Measurements from ENCODE around the gene COA7.

COA7 gene

GRCh38 chr1:52681136-52681535, 17.0 kb downstream of the COA7 start:
- no peaks in the 10 kb centered on the region for H3K36me3 ChIP-seq (ENCODE audit: control insufficient read depth, insufficient read depth, low read length)
- no peaks in the 10 kb centered on the region for H3K9me3 ChIP-seq (ENCODE audit: control insufficient read depth, insufficient read depth, low read length)
- H3K4me1 ChIP-seq (ENCODE audit: control insufficient read depth, insufficient read depth, low read length) = 0 out of 2 replicates have a peak, but pooled peaks cover 2% of the 10 kb centered on the region
- no peak overlapping the region for H3K27ac ChIP-seq (ENCODE audit: low read length)
- no CpG with 5 or more reads among the region's 4 CpGs for WGBS (ENCODE audit: insufficient coverage, insufficient read length)
- no peak overlapping the region for H3K4me3 ChIP-seq (ENCODE audit: low read length)
- DNase-seq (ENCODE audit: low read depth, low spot score) = no peak
- H3K27me3 ChIP-seq (ENCODE audit: control insufficient read depth, insufficient read depth, low read length) = no peaks in the 10 kb centered on the region

DNA sequence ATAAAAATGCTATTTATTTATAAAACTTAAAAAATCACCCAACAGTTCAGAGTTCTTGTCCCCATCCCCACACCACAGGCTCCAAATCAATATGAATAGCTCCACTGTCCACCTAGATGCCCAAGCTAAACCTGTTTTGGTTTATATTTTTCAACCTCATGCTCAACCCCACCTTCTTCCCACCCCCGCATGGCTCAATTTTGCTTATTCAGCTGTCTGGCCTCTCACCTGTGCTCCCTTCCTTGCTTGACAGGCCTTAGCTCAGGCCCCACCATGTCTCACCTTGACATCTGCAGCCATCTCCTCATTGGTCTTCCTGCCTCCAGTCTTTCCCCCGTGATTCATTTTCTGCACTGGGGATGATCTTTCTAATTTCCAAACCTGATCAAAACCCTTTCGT, 17.8 kb downstream of the COA7 start:
- no peaks in the 10 kb centered on the region for H3K27me3 ChIP-seq (ENCODE audit: control insufficient read depth, insufficient read depth, low read length)
- H3K9me3 ChIP-seq (ENCODE audit: control insufficient read depth, insufficient read depth, low read length) = no peaks in the 10 kb centered on the region
- DNase-seq (ENCODE audit: low read depth, low spot score) = no peak
- H3K27ac ChIP-seq (ENCODE audit: low read length) = no peak overlapping the region
- H3K4me3 ChIP-seq (ENCODE audit: low read length) = no peak overlapping the region
- no peaks in the 10 kb centered on the region for H3K36me3 ChIP-seq (ENCODE audit: control insufficient read depth, insufficient read depth, low read length)
- no CpG with 5 or more reads among the region's 3 CpGs for WGBS (ENCODE audit: insufficient coverage, insufficient read length)
- H3K4me1 ChIP-seq (ENCODE audit: control insufficient read depth, insufficient read depth, low read length) = 0 out of 2 replicates have a peak, but pooled peaks cover 2% of the 10 kb centered on the region

- 0 out of 2 replicates have a peak, but pooled peaks cover 2% of the 10 kb centered on the region for H3K4me1 ChIP-seq (ENCODE audit: control insufficient read depth, insufficient read depth, low read length)
- H3K36me3 ChIP-seq (ENCODE audit: control insufficient read depth, insufficient read depth, low read length) = no peaks in the 10 kb centered on the region
- DNase-seq (ENCODE audit: low read depth, low spot score) = no peak
- H3K4me3 ChIP-seq (ENCODE audit: low read length) = no peak overlapping the region
- H3K27me3 ChIP-seq (ENCODE audit: control insufficient read depth, insufficient read depth, low read length) = no peaks in the 10 kb centered on the region
- WGBS (ENCODE audit: insufficient coverage, insufficient read length) = no CpG with 5 or more reads among the region's 5 CpGs
- H3K27ac ChIP-seq (ENCODE audit: low read length) = no peak overlapping the region
- H3K9me3 ChIP-seq (ENCODE audit: control insufficient read depth, insufficient read depth, low read length) = no peaks in the 10 kb centered on the region
Observed at GRCh38 chr1:52679498-52679897, 18.6 kb downstream of the COA7 start.

- Histone ChIP-seq H3K27ac (ENCODE audit: low read length) (no peak overlapping the region), H3K9me3 (ENCODE audit: control insufficient read depth, insufficient read depth, low read length) (no peaks in the 10 kb centered on the region), H3K4me1 (ENCODE audit: control insufficient read depth, insufficient read depth, low read length) (0 out of 2 replicates have a peak, but pooled peaks cover 2% of the 10 kb centered on the region), H3K36me3 (ENCODE audit: control insufficient read depth, insufficient read depth, low read length) (no peaks in the 10 kb centered on the region), H3K27me3 (ENCODE audit: control insufficient read depth, insufficient read depth, low read length) (no peaks in the 10 kb centered on the region), H3K4me3 (ENCODE audit: low read length) (no peak overlapping the region)
- WGBS (ENCODE audit: insufficient coverage, insufficient read length) = no CpG with 5 or more reads among the region's 1 CpG
- DNase-seq (ENCODE audit: low read depth, low spot score) = no peak
Observed at GRCh38 chr1:52679048-52679447, 19.1 kb downstream of the COA7 start.

- no peaks in the 10 kb centered on the region for H3K27me3 ChIP-seq (ENCODE audit: control insufficient read depth, insufficient read depth, low read length)
- no CpG with 5 or more reads among the region's 6 CpGs for WGBS (ENCODE audit: insufficient coverage, insufficient read length)
- no peaks in the 10 kb centered on the region for H3K9me3 ChIP-seq (ENCODE audit: control insufficient read depth, insufficient read depth, low read length)
- H3K27ac ChIP-seq (ENCODE audit: low read length) = no peak overlapping the region
- no peak for DNase-seq (ENCODE audit: low read depth, low spot score)
- 0 out of 2 replicates have a peak, but pooled peaks cover 2% of the 10 kb centered on the region for H3K4me1 ChIP-seq (ENCODE audit: control insufficient read depth, insufficient read depth, low read length)
- H3K4me3 ChIP-seq (ENCODE audit: low read length) = no peak overlapping the region
- no peaks in the 10 kb centered on the region for H3K36me3 ChIP-seq (ENCODE audit: control insufficient read depth, insufficient read depth, low read length)
Observed at GRCh38 chr1:52677076-52677806, 20.9 kb downstream of the COA7 start.

DNA sequence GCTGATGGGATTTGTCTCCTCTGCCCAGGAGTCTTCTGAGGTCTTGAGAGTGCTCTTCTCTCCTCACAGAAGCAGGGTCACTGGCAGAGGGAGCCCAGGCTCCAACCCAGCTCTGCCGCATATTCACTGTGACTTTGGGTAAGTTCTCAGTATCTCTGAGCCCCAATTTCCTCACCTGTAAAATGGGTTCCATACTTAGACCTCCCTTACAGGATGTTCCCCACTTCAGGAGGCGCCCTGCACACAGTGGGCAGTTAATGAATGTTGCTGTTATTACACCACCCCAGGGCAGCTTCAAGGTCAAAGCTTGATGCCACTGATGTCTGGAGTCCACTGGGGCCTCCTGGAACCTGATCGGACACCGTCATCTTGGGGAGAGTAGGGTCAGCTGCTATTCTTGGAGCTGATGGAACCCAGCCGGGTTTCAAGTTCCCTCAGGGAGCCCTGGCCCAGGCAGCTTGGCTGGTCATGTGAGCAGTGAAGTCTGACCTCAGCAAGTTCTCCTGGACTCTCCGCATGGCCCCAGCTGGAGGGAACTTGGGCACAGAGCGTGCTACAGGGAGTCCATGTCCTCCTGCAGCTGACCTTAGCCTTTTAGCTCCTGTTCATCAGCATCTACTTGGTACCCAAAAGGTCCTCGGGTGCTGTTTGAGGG, 21.8 kb downstream of the COA7 start:
- DNase-seq (ENCODE audit: low read depth, low spot score) = no peak
- WGBS (ENCODE audit: insufficient coverage, insufficient read length) = no CpG with 5 or more reads among the region's 8 CpGs

DNA sequence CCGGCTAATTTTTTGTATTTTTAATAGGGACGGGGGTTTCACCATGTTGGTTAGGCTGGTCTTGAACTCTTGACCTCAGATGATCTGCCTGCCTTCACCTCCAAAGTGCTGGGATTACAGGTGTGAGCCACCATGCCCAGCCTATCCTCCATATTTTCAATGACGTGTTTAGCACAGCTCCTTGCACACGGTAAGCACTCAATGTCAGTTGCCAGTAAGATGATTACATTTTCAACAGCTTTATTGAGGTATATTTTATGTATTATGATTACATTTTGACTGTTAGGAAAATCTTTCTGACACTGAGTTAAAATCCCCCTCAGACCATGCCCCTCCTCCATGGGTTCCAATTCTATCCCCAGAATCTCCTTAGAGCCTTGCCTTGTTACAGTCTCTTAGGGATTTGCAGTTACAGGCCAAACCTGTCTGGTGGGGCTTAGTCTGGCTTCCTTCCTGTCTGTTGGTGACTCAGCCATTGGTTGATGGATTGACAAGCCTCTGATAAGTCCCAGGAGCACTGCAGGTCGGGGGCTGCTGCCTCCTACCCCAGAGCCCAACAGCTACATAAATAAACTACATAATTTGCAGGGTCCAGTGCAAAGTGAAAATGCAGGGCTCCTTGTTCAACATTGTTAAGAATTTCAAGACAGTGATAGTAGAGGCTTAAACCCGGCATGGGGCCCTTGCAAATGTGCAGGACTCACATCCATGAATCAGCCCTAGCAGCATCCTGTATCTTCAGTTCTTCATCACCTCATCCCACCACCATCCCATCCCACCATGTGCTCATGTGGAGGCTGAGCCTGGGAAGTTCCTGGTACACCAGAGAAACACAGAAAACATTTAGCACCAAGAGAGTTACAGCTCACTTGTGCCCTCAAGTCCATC, 23.4 kb downstream of the COA7 start:
- WGBS (ENCODE audit: insufficient coverage, insufficient read length) = no CpG with 5 or more reads among the region's 6 CpGs
- H3K4me1 ChIP-seq (ENCODE audit: control insufficient read depth, insufficient read depth, low read length) = no peaks in the 10 kb centered on the region
- no peak for DNase-seq (ENCODE audit: low read depth, low spot score)
- H3K9me3 ChIP-seq (ENCODE audit: control insufficient read depth, insufficient read depth, low read length) = no peaks in the 10 kb centered on the region
- H3K4me3 ChIP-seq (ENCODE audit: low read length) = no peak overlapping the region
- no peaks in the 10 kb centered on the region for H3K27me3 ChIP-seq (ENCODE audit: control insufficient read depth, insufficient read depth, low read length)
- no peaks in the 10 kb centered on the region for H3K36me3 ChIP-seq (ENCODE audit: control insufficient read depth, insufficient read depth, low read length)
- H3K27ac ChIP-seq (ENCODE audit: low read length) = no peak overlapping the region

More for the DNA sequence above, 21.8 kb downstream of the COA7 start:
- Histone ChIP-seq H3K27ac (ENCODE audit: low read length) (no peak overlapping the region), H3K9me3 (ENCODE audit: control insufficient read depth, insufficient read depth, low read length) (no peaks in the 10 kb centered on the region), H3K27me3 (ENCODE audit: control insufficient read depth, insufficient read depth, low read length) (no peaks in the 10 kb centered on the region), H3K36me3 (ENCODE audit: control insufficient read depth, insufficient read depth, low read length) (no peaks in the 10 kb centered on the region), H3K4me3 (ENCODE audit: low read length) (no peak overlapping the region), H3K4me1 (ENCODE audit: control insufficient read depth, insufficient read depth, low read length) (0 out of 2 replicates have a peak, but pooled peaks cover 2% of the 10 kb centered on the region)

- H3K27ac ChIP-seq (ENCODE audit: low read length) = no peak overlapping the region
Observed at GRCh38 chr1:52673513-52673912, 24.6 kb downstream of the COA7 start.

DNA sequence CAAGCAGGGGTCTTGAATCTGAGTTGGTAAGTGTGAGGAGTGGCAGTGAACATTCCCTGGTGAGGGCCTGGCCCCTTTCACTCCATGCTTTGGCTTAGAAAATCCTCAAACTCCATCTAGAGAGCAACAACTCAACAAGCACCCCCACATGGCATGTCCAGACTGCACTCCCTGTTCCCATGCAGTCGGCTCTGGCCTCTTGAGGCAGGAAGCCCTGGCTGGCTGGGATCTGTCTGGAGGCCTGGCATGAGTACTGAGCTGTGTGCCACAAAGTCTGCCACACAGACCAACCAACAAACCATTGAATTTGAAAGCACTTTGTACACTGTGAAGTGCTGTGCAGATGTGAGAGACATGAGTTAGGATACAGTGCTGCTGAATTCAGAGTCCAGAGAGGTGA, 25.2 kb downstream of the COA7 start:
- Histone ChIP-seq H3K36me3 (ENCODE audit: control insufficient read depth, insufficient read depth, low read length) (no peaks in the 10 kb centered on the region), H3K9me3 (ENCODE audit: control insufficient read depth, insufficient read depth, low read length) (no peaks in the 10 kb centered on the region), H3K4me1 (ENCODE audit: control insufficient read depth, insufficient read depth, low read length) (no peaks in the 10 kb centered on the region), H3K4me3 (ENCODE audit: low read length) (no peak overlapping the region), H3K27me3 (ENCODE audit: control insufficient read depth, insufficient read depth, low read length) (no peaks in the 10 kb centered on the region), H3K27ac (ENCODE audit: low read length) (no peak overlapping the region)
- WGBS (ENCODE audit: insufficient coverage, insufficient read length) = no CpG with 5 or more reads among the region's 1 CpG
- no peak for DNase-seq (ENCODE audit: low read depth, low spot score)

More at GRCh38 chr1:52673513-52673912, 24.6 kb downstream of the COA7 start:
- WGBS (ENCODE audit: insufficient coverage, insufficient read length) = no CpG with 5 or more reads among the region's 4 CpGs
- Histone ChIP-seq H3K4me1 (ENCODE audit: control insufficient read depth, insufficient read depth, low read length) (no peaks in the 10 kb centered on the region), H3K36me3 (ENCODE audit: control insufficient read depth, insufficient read depth, low read length) (no peaks in the 10 kb centered on the region), H3K4me3 (ENCODE audit: low read length) (no peak overlapping the region), H3K27me3 (ENCODE audit: control insufficient read depth, insufficient read depth, low read length) (no peaks in the 10 kb centered on the region), H3K9me3 (ENCODE audit: control insufficient read depth, insufficient read depth, low read length) (no peaks in the 10 kb centered on the region)
- no peak for DNase-seq (ENCODE audit: low read depth, low spot score)

DNA sequence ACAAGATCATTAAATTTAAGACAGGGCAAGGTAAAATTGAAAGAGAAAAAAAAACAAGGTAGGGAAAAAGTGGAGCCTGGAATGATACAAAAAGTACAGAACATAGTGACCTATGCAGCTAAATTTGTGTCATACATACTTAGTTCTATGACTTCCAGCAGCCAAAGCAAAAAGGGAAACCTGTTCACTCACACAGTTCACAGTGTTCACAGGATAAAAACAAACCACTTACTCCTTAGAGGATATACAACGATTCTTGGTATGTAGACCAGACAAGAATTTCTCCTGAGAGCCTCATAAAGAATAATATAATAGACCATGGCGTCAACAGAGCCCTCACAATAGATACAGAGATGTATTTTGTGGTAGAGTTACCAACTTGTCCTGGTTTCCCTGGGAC, 27.5 kb downstream of the COA7 start:
- no peak for DNase-seq (ENCODE audit: low read depth, low spot score)
- WGBS (ENCODE audit: insufficient coverage, insufficient read length) = no CpG with 5 or more reads among the region's 2 CpGs
- Histone ChIP-seq H3K9me3 (ENCODE audit: control insufficient read depth, insufficient read depth, low read length) (no peaks in the 10 kb centered on the region), H3K4me1 (ENCODE audit: control insufficient read depth, insufficient read depth, low read length) (0 out of 2 replicates have a peak, but pooled peaks cover 2% of the 10 kb centered on the region), H3K27ac (ENCODE audit: low read length) (no peak overlapping the region), H3K36me3 (ENCODE audit: control insufficient read depth, insufficient read depth, low read length) (no peaks in the 10 kb centered on the region), H3K27me3 (ENCODE audit: control insufficient read depth, insufficient read depth, low read length) (no peaks in the 10 kb centered on the region), H3K4me3 (ENCODE audit: low read length) (no peak overlapping the region)
